ENCODE results near the gene RAMP3. TPM values are rescaled to one million over a fixed set of nuclear protein-coding genes. Genes with fewer than 3 reads are reported as not detected.

Gene RAMP3
- 0.13 TPM for total RNA-seq (2021; ENCODE audit: unreplicated experiment)
- not detected for polyA plus RNA-seq (2012; ENCODE audit: insufficient read length)
- not detected for Bru-seq, nascent RNA
- BruChase-seq, experiment 1, labeled RNA remaining after a 2-hour chase: percentile 3 among the genes with signal in this experiment
- percentile 7 among the genes with signal in this experiment for BruChase-seq, experiment 2, labeled RNA remaining after a 6-hour chase
- long read RNA-seq: 0 reads

GRCh38 chr7:45157653-45158401, at the start of gene RAMP3:
RAMP3 (plus strand) TSS chr7:45157791; CDS start chr7:45157829, 38 bp downstream.
- DNase-seq (ENCODE audit: low read depth, low spot score) (no peak), ATAC-seq (no peak)
- intact Hi-C loops (cut with micrococcal nuclease; ENCODE audit: unreplicated experiment): loop anchor here (10.0 kb wide), 1 partner anchor 417 kb away; the partner anchor contains the start of gene ADCY1
- no peaks in the 10 kb centered on the region for H3K36me3 ChIP-seq (ENCODE audit: control insufficient read depth, insufficient read depth, low read length)
- POLR2A ChIA-PET: no interaction called here
- peaks cover 4% of the 10 kb centered on the region; the same call in 1 of the 2 replicates for H3K27me3 ChIP-seq (ENCODE audit: control insufficient read depth, insufficient read depth, low read length)
- H3K27ac ChIP-seq (ENCODE audit: low read length): no peak within 1 kb of the TSS
- no TSS peak for BruUV-seq (replicated peaks)
- TF ChIP-seq POLR2AphosphoS5 (IDR thresholded peaks at IDR 0.05; ENCODE audit: low read depth, low read length): no peak
- no peak for TF ChIP-seq CTCF (IDR thresholded peaks at IDR 0.05)
- no peak for TF ChIP-seq SIN3A (IDR thresholded peaks at IDR 0.05; ENCODE audit: borderline replicate concordance, insufficient read depth, low read depth, low read length)
- TF ChIP-seq TCF7L2 (IDR thresholded peaks at IDR 0.05; ENCODE audit: low read depth, low read length): no peak
- no peak for TF ChIP-seq REST (IDR thresholded peaks at IDR 0.05; ENCODE audit: insufficient read depth in 1 of 2, low read depth in 2 of 2, low read length in 1 of 2)
- in situ Hi-C loops (cut with HindIII; ENCODE audit: low pct_unique_long_range_greater_than_20kb, low sequenced_read_pairs): no loop called here
- H3K4me1 ChIP-seq (ENCODE audit: control insufficient read depth, insufficient read depth, low read length): no peaks in the 10 kb centered on the region
- CTCF ChIA-PET: interaction anchor here (1.1 kb wide), 1 partner anchor 102 kb away, joined by 3 read pairs; no protein-coding TSS in a partner anchor
- no peaks in the 10 kb centered on the region for H3K9me3 ChIP-seq (ENCODE audit: control insufficient read depth, insufficient read depth, low read depth, low read length)
- H3K4me3 ChIP-seq (ENCODE audit: low read depth in 2 of 2, low read length in 2 of 2): no peak within 1 kb of the TSS

GRCh38 chr7:45108863-45109262, 48.7 kb upstream of the RAMP3 start:
- no peak overlapping the region for H3K4me3 ChIP-seq (ENCODE audit: low read depth in 2 of 2, low read length in 2 of 2)

More at GRCh38 chr7:45108863-45109262, 48.7 kb upstream of the RAMP3 start:
- in situ Hi-C loops (cut with HindIII; ENCODE audit: low pct_unique_long_range_greater_than_20kb, low sequenced_read_pairs): no loop called here
- DNase-seq (ENCODE audit: low read depth, low spot score) (no peak), ATAC-seq (no peak)
- intact Hi-C loops (cut with micrococcal nuclease; ENCODE audit: unreplicated experiment): no loop called here
- POLR2A ChIA-PET: no interaction called here
- no TSS peak for BruUV-seq (replicated peaks)
- peaks cover 3% of the 10 kb centered on the region; the same call in 1 of the 2 replicates for H3K27me3 ChIP-seq (ENCODE audit: control insufficient read depth, insufficient read depth, low read length)
- peaks cover 38% of the 10 kb centered on the region for H3K36me3 ChIP-seq (ENCODE audit: control insufficient read depth, insufficient read depth, low read length)
- peaks cover 32% of the 10 kb centered on the region for H3K4me1 ChIP-seq (ENCODE audit: control insufficient read depth, insufficient read depth, low read length)
- peak overlapping the region; percentile 37; the same call in 1 of the 2 replicates for H3K27ac ChIP-seq (ENCODE audit: low read length)
- CTCF ChIA-PET: no interaction called here
- no peak for TF ChIP-seq REST (IDR thresholded peaks at IDR 0.05; ENCODE audit: insufficient read depth in 1 of 2, low read depth in 2 of 2, low read length in 1 of 2)
- TF ChIP-seq CTCF (IDR thresholded peaks at IDR 0.05): no peak
- no peaks in the 10 kb centered on the region for H3K9me3 ChIP-seq (ENCODE audit: control insufficient read depth, insufficient read depth, low read depth, low read length)

Data from Panc1 (cell line).